HG03139 (cell line): Measurements from ENCODE around the gene NPEPL1.
"Not testable (repeated sequence)": the region's sequence is repeated elsewhere in the genome, so short reads cannot be mapped to it uniquely, and the experiment has no call there.

Experiments
- ATAC-seq: cut with Tn5 transposase; IDR thresholded peaks from one replicate; pipeline ENCODE4 v1.9.1; 2021; ENCODE audit not compliant: unreplicated experiment

Gene NPEPL1

GRCh38 chr20:58737198-58737597, 44.6 kb downstream of the NPEPL1 start:
- no peak for ATAC-seq

DNA sequence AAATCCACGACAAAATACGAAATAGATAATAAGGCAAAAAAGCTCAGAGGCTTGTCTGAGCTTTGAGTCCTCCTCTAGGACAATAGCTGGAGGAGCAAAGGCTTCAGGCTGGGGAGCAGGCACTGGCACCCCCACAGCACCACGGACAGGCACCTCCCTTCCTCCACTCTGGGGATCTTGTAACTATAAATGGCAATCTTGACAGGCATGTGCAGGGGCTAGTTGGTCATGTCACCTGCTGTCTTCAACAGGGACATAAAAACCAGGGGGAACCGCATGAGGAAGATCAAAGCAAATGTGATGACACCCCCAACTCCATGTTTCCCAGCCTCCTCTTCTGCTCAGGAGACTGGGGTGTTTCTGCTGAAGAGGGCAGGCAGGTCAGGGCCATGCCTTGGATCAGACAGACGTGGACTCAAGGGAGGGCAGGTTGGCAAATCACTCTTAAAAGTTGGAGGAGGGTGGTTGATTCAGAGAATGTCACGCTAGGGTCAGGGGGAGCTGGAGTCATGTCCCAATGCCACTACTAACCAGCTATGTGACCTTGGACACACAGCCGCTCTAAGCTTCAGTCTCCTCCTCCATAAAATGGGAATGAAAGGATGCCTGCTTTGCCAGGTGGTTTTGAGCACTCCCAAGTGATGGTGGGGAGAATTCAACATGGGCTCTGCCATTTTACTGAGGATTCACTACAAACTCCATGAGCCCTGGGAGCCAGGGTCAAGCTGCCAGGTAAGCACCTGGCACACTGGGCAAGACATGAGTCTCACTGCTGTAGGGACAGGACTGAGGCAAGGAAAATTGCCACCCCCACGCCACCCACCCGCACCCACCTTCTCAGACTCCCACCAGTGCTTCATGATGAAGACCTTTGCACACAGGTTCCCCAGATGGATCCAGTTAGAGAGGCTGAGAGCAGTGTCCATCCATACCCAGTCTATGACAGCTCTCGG, 48.0 kb downstream of the NPEPL1 start:
- no peak for ATAC-seq

DNA sequence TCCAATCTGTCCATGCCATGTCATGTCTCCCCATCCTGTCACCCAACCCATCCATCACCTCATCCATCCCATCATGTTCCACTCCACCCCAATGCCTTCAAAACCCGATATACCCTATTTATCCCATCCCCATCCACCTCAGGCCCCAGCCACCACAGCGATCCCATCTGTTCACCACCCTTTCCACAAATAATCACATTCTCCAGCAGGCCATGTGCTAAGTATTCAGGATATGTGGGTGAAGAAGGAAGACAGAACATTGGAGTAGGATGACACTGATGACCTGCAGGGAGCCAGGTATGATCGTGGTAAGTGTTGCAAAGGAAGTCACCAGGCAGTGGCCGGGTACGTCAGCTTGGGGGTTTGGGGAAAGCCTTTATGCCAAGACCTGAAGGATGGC, 48.8 kb downstream of the NPEPL1 start:
- no peak for ATAC-seq

DNA sequence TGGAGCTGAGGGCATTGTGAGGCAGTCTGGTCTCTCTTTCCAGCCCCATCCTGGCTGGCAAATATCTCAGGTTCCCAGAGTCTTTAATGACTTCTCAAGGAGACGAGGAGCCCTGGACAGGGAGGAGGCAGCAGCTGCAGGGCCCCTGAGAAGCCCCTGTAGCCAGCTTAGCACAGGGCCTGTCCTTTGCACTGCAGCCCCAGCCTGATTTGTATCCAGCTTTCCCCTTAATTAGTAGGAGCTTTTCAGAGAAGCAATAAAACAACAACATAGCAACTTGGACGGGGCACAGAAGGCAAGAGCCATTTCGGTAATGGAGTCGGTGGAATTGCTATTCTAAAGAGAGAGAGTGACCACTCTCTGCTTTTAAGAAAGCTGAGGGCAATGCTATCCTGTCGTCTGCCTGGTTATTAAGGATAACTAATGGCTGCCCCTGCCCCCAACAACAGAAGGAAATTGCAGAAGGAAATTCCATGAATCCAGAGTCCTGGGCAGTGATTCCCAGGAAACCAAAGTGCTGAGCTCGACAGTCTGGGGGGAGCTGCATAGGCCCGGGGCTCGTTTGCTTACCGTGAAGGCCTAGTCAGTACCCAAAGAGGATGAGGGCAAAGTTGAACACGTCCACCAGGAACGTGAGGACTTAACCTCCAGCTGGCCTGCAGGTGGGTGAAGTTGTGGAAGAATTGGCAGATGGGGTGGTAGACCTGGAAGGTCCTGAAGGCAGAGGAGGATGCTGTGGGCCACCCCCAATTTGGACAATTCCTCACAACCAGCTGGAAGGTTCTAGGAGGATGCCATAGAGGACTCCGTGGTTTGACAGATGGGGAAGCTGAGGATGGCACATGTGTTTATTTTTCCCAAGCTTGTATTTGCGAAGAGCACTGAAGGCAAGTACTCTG, 50.3 kb downstream of the NPEPL1 start:
- ATAC-seq, result no peak

- no peak for ATAC-seq
Observed at GRCh38 chr20:58743929-58744534, 51.4 kb downstream of the NPEPL1 start.

DNA sequence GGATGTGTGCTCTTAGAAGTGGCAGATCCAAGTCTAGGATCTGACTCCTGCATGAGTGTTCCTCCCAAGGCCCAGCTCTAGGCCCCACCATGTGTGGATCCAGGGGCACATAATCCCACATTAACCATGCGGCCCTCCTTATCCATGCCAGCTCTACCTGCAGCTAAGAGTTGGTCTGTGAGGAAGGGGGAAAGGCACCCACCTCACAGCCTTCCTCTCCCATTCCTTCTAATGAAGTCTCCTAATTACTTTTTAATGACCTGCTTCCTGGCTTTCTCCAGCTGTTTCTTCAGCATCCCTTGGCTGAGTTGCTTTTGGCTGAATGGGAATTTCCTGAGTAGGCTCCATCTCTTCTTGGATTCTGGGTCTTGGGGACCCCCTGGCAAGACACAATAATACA, 52.2 kb downstream of the NPEPL1 start:
- ATAC-seq, result no peak

- no peak for ATAC-seq
Observed at GRCh38 chr20:58745391-58745790, 52.8 kb downstream of the NPEPL1 start.

DNA sequence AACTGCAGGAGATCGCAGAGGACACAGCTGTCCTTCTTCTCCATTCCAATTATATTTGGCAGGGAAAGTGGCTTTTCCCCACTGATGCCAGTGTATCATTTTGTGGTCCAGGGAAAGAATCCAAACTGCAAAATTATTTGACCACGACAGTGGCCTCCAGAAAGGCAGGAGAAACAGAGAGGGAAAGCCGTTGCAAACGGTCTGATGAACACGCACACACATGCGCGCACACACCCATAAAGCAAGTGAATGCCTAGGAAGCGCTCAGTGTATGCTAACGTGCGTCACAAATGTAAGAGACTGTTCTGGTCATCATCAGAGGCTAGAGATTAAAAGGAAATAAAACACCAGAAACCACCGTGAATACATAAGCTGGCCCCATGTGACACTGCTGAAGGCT, 54.0 kb downstream of the NPEPL1 start:
- ATAC-seq, result no peak

DNA sequence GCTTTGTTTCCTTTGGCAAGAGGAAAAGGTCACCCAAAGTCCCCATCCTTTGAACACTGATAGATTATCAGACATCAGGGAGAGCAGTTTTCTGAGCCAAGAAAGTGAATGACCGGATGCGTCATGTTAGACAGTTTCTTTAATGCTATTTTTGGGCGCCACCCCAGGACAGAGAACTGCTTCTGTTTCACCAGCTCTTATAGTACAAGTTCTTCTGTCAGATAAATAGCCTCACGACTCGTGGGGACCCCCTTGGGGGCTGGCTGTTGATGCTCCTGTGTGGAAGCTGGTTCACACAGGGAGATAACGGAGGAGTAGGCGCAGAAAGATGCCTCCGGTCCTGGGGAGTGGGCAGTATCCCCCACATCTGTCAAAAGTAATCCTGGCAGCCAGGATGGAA, 54.6 kb downstream of the NPEPL1 start:
- ATAC-seq, result no peak

DNA sequence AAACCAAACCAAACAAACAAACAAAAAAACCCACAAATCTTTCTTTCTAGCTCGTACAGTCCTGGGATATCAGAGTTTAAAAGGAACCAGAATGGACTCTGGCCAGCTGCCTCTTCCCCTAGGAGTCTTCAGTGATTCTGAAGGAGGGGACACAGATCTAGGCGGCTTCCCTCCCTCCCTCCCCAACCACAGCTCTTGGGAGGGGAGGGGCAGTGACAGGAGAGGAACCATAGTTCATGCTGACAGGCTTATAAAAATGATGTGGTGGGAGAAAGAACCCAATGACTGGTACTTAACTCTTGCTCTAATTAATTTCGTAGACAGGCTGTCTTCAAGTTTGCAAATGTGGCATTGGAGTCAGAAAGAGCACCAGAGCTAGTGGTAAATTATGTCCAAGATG, 56.0 kb downstream of the NPEPL1 start:
- no peak for ATAC-seq

GRCh38 chr20:58749098-58749769, 56.6 kb downstream of the NPEPL1 start:
- no peak for ATAC-seq

- no peak for ATAC-seq
Observed at GRCh38 chr20:58749979-58750378, 57.4 kb downstream of the NPEPL1 start.

GRCh38 chr20:58750706-58751105, 58.1 kb downstream of the NPEPL1 start:
- ATAC-seq, result not testable (repeated sequence)

DNA sequence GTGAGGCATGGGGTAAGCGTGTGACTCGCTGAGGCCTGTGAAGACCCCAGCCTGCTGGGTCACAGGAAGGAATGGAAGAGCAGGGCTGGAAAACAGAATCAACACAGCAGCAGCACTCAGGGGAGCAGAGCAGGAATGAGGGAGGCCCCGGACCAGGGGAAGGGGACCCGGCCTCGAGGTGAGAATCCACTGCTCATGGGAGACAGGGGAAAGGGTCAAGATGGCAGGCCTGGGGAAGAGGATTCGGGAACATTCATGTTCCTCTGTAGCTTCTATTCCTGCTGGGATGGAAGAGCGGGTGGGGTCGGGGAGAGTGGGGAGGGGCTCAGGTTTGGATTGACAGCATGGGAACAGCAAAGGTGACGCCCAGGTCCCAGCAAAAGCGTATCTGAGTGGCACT, 59.4 kb downstream of the NPEPL1 start:
- no peak for ATAC-seq

DNA sequence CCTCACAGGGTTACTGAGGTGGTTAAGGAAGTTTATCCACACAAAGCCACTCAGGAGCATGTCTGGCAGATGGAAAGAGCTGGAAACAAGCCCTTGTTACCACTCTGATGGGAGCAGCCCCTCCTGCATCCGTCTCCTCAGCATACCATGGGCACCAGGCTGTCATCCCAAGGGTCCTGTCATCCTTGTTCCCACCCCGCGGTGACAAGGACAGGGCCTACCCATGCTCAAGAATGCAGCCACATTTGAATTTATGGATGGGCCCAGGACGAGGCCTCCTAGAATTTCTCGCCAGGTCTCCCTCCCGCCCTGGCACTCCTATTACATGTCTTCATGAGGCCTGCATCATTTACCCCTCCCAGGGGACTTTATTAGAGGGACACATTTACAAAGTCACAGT, 60.0 kb downstream of the NPEPL1 start:
- ATAC-seq, result no peak

DNA sequence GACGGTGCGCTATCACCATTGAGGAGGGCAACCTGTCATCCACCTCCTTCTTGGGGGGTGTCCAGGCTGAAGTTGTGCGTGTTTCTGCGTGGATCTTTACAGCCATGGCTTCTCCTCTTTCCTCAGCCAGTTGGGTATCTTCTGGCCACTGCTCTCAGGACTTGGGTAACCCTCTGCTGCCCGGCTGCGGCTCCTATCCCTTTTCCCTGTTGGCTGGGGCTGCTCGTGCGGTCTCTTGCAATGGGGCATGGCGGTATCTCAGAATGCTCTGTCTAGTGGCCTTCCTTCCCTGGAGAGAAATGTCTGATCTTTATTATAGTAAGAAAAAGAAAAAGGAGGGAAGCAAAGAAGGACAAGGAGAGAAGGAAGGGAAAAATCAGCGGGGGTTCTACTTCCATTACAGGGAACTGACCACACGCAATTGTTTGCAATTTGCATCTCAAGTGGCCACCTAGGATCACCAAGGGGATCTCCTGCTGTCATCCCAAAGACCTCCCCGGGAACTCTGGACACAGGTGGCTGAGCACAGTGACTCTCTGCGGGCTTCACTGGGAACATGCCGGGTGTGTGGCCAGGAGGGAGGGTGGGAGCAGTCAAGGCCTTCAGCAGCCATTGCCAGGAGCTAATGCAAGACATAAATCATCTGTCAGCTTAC, 60.8 kb downstream of the NPEPL1 start:
- no peak for ATAC-seq

- no peak for ATAC-seq
Observed at GRCh38 chr20:58753922-58754551, 61.4 kb downstream of the NPEPL1 start.

GRCh38 chr20:58754584-58754983, 62.0 kb downstream of the NPEPL1 start:
- ATAC-seq, result no peak

DNA sequence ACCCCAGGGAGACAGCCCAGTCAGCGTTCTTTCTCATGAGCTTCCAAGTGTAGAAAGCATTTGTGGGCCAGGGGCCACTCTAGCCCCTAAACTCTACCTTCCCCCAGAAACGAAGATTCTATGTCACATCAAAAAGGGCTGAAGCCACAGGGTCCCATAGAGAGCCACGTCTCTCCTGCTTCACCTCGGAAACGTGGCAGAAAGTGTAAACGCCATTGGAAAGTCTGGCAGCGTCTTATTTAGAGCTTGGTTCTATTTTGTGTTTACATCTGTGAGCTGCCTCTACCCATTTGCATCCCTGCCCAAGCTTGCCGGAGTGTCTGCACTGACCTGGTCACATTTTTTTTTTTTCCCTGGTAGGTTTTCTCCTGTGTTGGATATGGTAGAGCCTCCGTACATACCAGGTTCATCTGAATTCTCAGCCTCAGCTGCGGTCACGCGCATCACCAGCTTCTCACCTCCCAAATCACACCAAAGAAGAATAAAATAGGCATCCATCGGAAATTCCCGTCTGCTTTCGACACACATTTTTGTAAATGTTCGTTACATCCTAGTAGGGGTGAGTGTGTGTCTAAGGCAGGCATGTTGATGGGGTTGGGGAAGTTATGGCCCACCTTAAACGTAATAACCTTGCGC, 62.6 kb downstream of the NPEPL1 start:
- ATAC-seq, result no peak
